Adrenal gland (tissue), 12 donors: ENCODE data around the gene DCTPP1. TPM values are rescaled to one million over a fixed set of nuclear protein-coding genes. Genes with fewer than 3 reads are reported as not detected.
A peak's percentile ranks its signal among the peaks of the same experiment; 100 is the strongest.

ENCODE experiments used
- DNase-seq, 7 donors: peaks; one replicate each; pipeline ENCODE4 v3.0.0-alpha.2; 2019 to 2020
- H3K27ac ChIP-seq, 5 donors: fragments of 200-600 bp; sonication (generic) in 4 of 5; 1 replicate in 3 of 5; 2 replicates in 2 of 5; pipeline versions ENCODE4 v1.5.1 to v1.8.0; 2016 to 2020; ENCODE audit warnings: mild to moderate bottlenecking in 1 of 5
- H3K27me3 ChIP-seq: fragments of 200-600 bp; 2 replicates; pipeline ENCODE4 v1.8.0; 2021
- H3K36me3 ChIP-seq, 2 donors: fragments of 200-600 bp; replicated peaks in 1 of 2; 1 replicate in 1 of 2; 2 replicates in 1 of 2; pipeline versions ENCODE4 v1.5.1 to v1.8.0; 2018 to 2022
- H3K4me1 ChIP-seq, 2 donors: fragments of 200-600 bp; replicated peaks in 1 of 2; 1 replicate in 1 of 2; 2 replicates in 1 of 2; pipeline versions ENCODE4 v1.5.1 to v1.8.0; 2018 to 2021
- H3K4me3 ChIP-seq, 4 donors: fragments of 200-600 bp; sonication (generic) in 3 of 4; one replicate each; pipeline ENCODE4 v1.5.1; 2016 to 2018
- H3K9me3 ChIP-seq, 3 donors: fragments of 200-600 bp; sonication (generic) in 1 of 3; replicated peaks in 1 of 3; 1 replicate in 2 of 3; 2 replicates in 1 of 3; pipeline versions ENCODE4 v1.5.1 to v1.8.0; 2016 to 2021
- POLR2A ChIP-seq, 2 donors: fragments of 450-650 bp; IDR thresholded peaks; one replicate each; pipeline ENCODE4 v1.6.1; 2017; ENCODE audit warnings: antibody characterized with exemption in 2 of 2, mild to moderate bottlenecking in 2 of 2, moderate library complexity in 1 of 2
- WGBS, 4 donors: extraction: QIAGEN DNeasy Blood & Tissue Kit in 2 of 4; methylation state at CpG; one replicate each; pipeline versions ENCODE4 v1.1.5 to v1.1.7; 2013 to 2017; 5-methylcytosine and 5-hydroxymethylcytosine counted together
- intact Hi-C, 2 donors: fragments of 100-400 bp; cut with DNase I; formaldehyde crosslinking; loops; one replicate each; pipeline versions ENCODE4 v1.14.1 to v1.15.0; 2022 to 2023
- polyA plus RNA-seq, 3 donors: library from polyadenylated mRNA; stranded (reverse); fragments of 200-250 nt in 2 of 3; fragments of 350-450 nt in 1 of 3; fragmentation: Illumina TruSeq in 1 of 3; extraction: RNeasy Lipid Tissue Mini Kit (QIAGEN cat#74804) in 1 of 3; gene quantifications; one replicate each; pipeline ENCODE4 v1.2.3, GENCODE V29; 2013 to 2014
- total RNA-seq, 9 donors: library from RNA; depleted of rRNA in 4 of 9; stranded (reverse); fragments of >200 nt in 4 of 9; fragments of 120-200 nt in 1 of 9; fragmentation: NEBNext Ultra II Directional in 1 of 9; extraction: Animal tissue kit (Norgen Biotek cat#: 25700) in 1 of 9; gene quantifications; one replicate each; pipeline versions ENCODE4 v1.1.0 to v1.2.4, GENCODE V29; 2013 to 2023
- TF ChIP-seq, protein P1 (sequence below), 6 experiments: fragments of 450-650 bp in 4 of 6; fragments of 200-600 bp in 2 of 6; sonication (generic) in 1 of 6; IDR thresholded peaks; 1 replicate in 5 of 6; 2 replicates in 1 of 6; pipeline versions ENCODE4 v1.5.1 to v1.8.0; 2016 to 2021; ENCODE audit warnings: antibody characterized with exemption in 6 of 6, mild to moderate bottlenecking in 2 of 6, moderate library complexity in 1 of 6
- donor health status: healthy with polysubstance abuse.
- donor health status: Bipolar disorder and iron deficiency.
- donor health status: DM: yes; HTN: yes; CAD: no.
- donor health status: DM: no; HTN: no; CAD: no.
- donor health status: DM: no; HTN: no; CAD: no.
- donor health status: DM: yes; HTN: yes; CAD: no.

The DCTPP1 gene
- total and polyA plus RNA-seq, 12 donors, result 11.7 to 33.9 (median 28.7) TPM

DNA sequence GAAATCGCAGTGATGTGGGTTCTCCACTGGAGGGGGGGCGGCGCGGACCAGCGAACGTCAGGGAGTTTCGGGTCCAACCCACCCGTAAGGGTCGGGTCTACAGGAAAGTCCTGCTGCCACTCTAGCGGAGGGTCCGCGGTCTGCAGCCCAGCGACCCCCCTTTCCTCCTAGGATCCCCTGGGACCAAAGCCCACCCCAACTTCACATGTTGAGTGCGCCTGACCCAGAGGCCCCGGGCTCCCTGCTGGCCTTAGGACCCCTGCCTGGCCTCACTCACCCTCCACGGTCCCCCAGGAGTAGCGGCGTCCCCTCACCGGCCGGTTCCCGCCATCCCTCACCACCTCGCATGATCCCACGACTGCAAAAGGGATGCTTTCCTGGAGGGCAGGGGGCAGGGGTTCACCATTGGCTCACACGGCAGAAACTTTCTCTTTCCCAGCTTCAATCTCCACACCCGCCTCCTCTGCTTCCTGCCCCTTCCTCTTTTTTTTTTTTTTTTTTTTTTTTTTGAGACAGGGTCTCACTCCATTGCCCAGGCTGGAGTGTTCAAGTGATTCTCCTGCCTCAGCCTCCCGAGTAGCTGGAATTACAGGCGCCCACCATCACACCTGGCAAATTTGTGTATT is 50.6 kb downstream of the DCTPP1 start:
- Histone ChIP-seq H3K27ac (peak overlapping the region in 4 of 5 donors; percentile 98 to 100 (median 100)), H3K9me3 (no peaks in the 10 kb centered on the region), H3K27me3 (no peaks in the 10 kb centered on the region), H3K4me3 (peak overlapping the region in 2 of 4 donors; percentile 76 to 78), H3K4me1 (peaks cover 9 to 18% of the 10 kb centered on the region in 2 donors), H3K36me3 (no peaks in the 10 kb centered on the region)
- TF ChIP-seq POLR2A (IDR thresholded peaks at IDR 0.05), result no peak
- TF ChIP-seq, protein P1, sequence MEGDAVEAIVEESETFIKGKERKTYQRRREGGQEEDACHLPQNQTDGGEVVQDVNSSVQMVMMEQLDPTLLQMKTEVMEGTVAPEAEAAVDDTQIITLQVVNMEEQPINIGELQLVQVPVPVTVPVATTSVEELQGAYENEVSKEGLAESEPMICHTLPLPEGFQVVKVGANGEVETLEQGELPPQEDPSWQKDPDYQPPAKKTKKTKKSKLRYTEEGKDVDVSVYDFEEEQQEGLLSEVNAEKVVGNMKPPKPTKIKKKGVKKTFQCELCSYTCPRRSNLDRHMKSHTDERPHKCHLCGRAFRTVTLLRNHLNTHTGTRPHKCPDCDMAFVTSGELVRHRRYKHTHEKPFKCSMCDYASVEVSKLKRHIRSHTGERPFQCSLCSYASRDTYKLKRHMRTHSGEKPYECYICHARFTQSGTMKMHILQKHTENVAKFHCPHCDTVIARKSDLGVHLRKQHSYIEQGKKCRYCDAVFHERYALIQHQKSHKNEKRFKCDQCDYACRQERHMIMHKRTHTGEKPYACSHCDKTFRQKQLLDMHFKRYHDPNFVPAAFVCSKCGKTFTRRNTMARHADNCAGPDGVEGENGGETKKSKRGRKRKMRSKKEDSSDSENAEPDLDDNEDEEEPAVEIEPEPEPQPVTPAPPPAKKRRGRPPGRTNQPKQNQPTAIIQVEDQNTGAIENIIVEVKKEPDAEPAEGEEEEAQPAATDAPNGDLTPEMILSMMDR (IDR thresholded peaks at IDR 0.05), result no peak
- DNase-seq, result no peak
- 34 to 55% (median 35%) methylated on average over 15 to 27 of the region's 27 CpGs for WGBS, 4 donors
- intact Hi-C loops, result no loop called here

DNA sequence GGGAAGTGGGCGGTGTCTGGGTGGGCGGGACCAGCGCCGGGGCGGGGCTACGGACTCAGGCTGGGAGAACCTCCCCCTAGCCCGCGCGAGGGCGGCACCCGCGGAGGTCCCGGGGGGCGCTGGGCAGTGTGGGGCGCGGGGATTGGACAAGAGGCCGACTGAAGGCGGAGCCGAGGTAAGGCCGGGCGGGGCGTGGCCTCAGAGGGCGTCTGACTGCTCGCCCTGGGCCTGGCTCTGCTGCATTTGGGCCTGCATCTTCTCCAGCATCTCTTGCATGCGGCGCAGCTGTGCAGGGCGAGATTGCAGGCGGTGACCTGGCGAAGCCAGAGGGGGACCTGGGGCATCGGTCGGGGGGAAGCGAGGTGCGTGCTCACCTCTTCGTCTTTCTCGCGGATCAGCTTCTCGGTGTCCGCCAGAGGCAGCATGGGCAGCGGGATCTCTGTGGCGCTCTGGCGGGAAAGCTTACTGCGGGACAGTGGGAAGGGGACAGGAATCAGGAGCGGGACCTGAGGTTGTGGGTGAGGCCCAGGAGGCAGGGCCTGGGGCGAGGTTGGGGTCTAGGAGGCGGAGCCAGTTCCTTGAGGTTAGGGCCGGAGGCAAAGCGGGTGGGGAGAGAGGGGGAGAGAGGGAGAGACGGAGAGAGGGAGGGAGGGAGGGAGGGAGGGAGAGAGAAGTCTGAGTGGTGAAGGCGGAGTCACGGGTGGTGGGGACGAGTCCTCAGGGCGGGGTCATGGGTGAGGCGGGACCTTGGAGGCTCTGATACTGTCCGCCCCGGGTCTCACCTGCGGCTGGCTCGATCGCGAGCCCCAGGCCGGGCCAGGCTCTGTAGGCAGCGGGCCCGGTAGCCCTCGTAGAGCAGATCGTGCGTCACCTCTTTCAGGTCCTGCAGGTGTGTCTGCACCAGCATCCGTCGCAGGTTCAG is 51.3 kb downstream of the DCTPP1 start:
- Histone ChIP-seq H3K27me3 (no peaks in the 10 kb centered on the region), H3K4me3 (peak overlapping the region; percentile 73 to 92 (median 77)), H3K4me1 (peaks cover 9 to 18% of the 10 kb centered on the region in 2 donors), H3K27ac (peak overlapping the region; percentile 98 to 100 (median 100)), H3K36me3 (no peaks in the 10 kb centered on the region), H3K9me3 (no peaks in the 10 kb centered on the region)
- peak; percentile 98 to 99 (median 99) for DNase-seq
- WGBS, 4 donors, result 0 to 1% (median 0%) methylated on average over 15 to 65 of the region's 67 CpGs
- intact Hi-C loops, result no loop called here
- TF ChIP-seq, protein P1 (IDR thresholded peaks at IDR 0.05), result peak in 4 of 6 experiments; percentile 16 to 28 (median 24)
- TF ChIP-seq POLR2A (IDR thresholded peaks at IDR 0.05), result peak in 1 of 2 donors; percentile 73

DNA sequence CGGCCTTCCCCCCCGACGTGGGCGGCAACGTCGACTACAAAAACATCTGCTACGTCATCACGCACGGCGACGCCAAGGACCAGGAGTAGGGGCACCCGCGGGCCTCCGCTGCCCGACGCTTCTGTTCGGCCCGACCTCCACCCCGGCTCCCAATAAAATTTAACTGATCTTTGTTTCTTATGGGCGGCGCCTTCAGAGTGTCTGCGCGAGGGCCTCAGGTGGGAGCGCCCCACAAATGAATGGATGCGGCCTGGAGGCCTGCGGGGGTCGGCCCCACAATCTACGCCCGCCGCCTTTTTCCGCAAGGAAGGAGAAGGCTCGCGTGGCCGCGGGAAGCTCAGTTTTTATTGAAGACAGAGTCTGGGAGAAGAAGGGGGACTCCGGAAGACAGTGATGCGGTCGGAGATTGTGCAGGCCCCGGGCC is 52.0 kb downstream of the DCTPP1 start:
- Histone ChIP-seq H3K9me3 (no peaks in the 10 kb centered on the region), H3K27ac (peak overlapping the region; percentile 98 to 100 (median 100)), H3K27me3 (no peaks in the 10 kb centered on the region), H3K4me1 (peaks cover 9 to 18% of the 10 kb centered on the region in 2 donors), H3K4me3 (peak overlapping the region in 2 of 4 donors; percentile 48 to 76), H3K36me3 (no peaks in the 10 kb centered on the region)
- TF ChIP-seq, protein P1 (IDR thresholded peaks at IDR 0.05), result no peak
- peak; percentile 64 to 67 for TF ChIP-seq POLR2A (IDR thresholded peaks at IDR 0.05)
- intact Hi-C loops, result no loop called here
- peak; percentile 90 to 98 (median 94) for DNase-seq
- 0 to 17% (median 0%) methylated on average over 1 to 39 of the region's 39 CpGs for WGBS, 4 donors
